ENCODE measurements around the gene SYCP3.

DNA sequence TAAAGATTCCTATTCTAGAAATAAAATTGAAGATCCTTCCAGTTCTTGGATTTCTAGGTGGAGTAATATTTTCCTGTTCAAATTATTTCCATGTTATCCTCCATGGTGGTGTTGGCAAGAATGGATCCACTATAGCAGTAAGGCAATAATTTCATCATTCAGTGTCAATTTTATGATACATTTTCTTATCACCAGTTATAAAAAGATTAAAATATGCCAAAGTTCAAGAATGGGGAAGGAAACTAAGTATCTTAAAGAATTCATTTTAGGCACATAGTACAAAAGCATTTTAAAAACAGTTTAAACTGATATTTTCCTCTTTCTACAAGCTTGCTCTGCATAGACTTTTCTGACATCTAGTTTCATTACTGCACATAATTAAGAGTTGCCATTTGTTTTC, 19.1 kb downstream of the SYCP3 start:
- TF ChIP-seq TSHZ2 (CRISPR knock-in tag; IDR thresholded peaks at IDR 0.05): no peak
- TF ChIP-seq ZNF565 (CRISPR knock-in tag; conservative IDR thresholded peaks at IDR 0.05; ENCODE audit: low read depth): no peak
- TF ChIP-seq, protein P1, sequence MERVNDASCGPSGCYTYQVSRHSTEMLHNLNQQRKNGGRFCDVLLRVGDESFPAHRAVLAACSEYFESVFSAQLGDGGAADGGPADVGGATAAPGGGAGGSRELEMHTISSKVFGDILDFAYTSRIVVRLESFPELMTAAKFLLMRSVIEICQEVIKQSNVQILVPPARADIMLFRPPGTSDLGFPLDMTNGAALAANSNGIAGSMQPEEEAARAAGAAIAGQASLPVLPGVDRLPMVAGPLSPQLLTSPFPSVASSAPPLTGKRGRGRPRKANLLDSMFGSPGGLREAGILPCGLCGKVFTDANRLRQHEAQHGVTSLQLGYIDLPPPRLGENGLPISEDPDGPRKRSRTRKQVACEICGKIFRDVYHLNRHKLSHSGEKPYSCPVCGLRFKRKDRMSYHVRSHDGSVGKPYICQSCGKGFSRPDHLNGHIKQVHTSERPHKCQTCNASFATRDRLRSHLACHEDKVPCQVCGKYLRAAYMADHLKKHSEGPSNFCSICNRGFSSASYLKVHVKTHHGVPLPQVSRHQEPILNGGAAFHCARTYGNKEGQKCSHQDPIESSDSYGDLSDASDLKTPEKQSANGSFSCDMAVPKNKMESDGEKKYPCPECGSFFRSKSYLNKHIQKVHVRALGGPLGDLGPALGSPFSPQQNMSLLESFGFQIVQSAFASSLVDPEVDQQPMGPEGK (CRISPR knock-in tag; IDR thresholded peaks at IDR 0.05; ENCODE audit: borderline replicate concordance): no peak
- TF ChIP-seq RARB (CRISPR knock-in tag; IDR thresholded peaks at IDR 0.05): no peak
- no peak for TF ChIP-seq ZFP3 (CRISPR knock-in tag; IDR thresholded peaks at IDR 0.05)
- TF ChIP-seq, protein P2, sequence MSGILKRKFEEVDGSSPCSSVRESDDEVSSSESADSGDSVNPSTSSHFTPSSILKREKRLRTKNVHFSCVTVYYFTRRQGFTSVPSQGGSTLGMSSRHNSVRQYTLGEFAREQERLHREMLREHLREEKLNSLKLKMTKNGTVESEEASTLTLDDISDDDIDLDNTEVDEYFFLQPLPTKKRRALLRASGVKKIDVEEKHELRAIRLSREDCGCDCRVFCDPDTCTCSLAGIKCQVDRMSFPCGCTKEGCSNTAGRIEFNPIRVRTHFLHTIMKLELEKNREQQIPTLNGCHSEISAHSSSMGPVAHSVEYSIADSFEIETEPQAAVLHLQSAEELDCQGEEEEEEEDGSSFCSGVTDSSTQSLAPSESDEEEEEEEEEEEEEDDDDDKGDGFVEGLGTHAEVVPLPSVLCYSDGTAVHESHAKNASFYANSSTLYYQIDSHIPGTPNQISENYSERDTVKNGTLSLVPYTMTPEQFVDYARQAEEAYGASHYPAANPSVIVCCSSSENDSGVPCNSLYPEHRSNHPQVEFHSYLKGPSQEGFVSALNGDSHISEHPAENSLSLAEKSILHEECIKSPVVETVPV (CRISPR knock-in tag; IDR thresholded peaks at IDR 0.05): no peak
